ENCODE measurements around the gene UBR4. TPM values are rescaled to one million over a fixed set of nuclear protein-coding genes. Genes with fewer than 3 reads are reported as not detected.

Gene UBR4
- polyA plus RNA-seq, 1 of the 3 experiments (the other 2 are of a cell fraction), result 68.7 TPM

- no peak overlapping the region for H3K27ac ChIP-seq (ENCODE audit: low read depth in 2 of 2, low read length in 1 of 2)
- peaks cover 4% of the 10 kb centered on the region; the same call in 1 of the 2 replicates for H4K20me1 ChIP-seq (ENCODE audit: insufficient read depth)
- no peaks in the 10 kb centered on the region for H3K27me3 ChIP-seq (ENCODE audit: insufficient read depth)
- peaks cover 4% of the 10 kb centered on the region; the same call in 1 of the 2 replicates for H3K9me3 ChIP-seq
- no peaks in the 10 kb centered on the region for H3K4me1 ChIP-seq (ENCODE audit: control insufficient read depth in 1 of 2, insufficient read depth in 2 of 2, low read depth in 1 of 2, low read length in 1 of 2)
- H3K79me2 ChIP-seq (ENCODE audit: insufficient read depth), result peaks cover 36% of the 10 kb centered on the region
- DNase-seq, result no peak
- H3F3A ChIP-seq (replicated peaks; ENCODE audit: insufficient read depth), result peaks cover 5% of the 10 kb centered on the region
- WGBS (ENCODE audit: low lambda C conversion rate), result 95% methylated on average over 6 of the region's 6 CpGs
- no peak for TF ChIP-seq EP300 (IDR thresholded peaks at IDR 0.05; ENCODE audit: borderline replicate concordance in 1 of 2, low read depth in 1 of 2, low read length in 1 of 2)
- CTCF ChIA-PET, result interaction anchor here (0.6 to 1.6 kb wide), 4 partner anchors 14 to 223 kb away, joined by 3 to 11 read pairs (median 4); no protein-coding TSS in a partner anchor
- no peak overlapping the region for H3K4me2 ChIP-seq
- H3K4me3 ChIP-seq (ENCODE audit: low read depth in 2 of 2, low read length in 1 of 2), result no peak overlapping the region
- H3K9ac ChIP-seq, result no peak overlapping the region
- POLR2A ChIA-PET, result no interaction called here
- H2AFZ ChIP-seq (ENCODE audit: low read depth), result no peak overlapping the region
- no peaks in the 10 kb centered on the region for H3K9me2 ChIP-seq
- H3K36me3 ChIP-seq (replicated peaks in 1 of 2; ENCODE audit: control insufficient read depth in 1 of 2, insufficient read depth in 2 of 2, low read length in 1 of 2), result peaks cover 84 to 95% of the 10 kb centered on the region in 2 experiments
These were observed 79.6 kb downstream of the UBR4 start for GRCh38 chr1:19130468-19130867.

GRCh38 chr1:19128968-19129514, 81.0 kb downstream of the UBR4 start:
- CTCF ChIA-PET, result interaction anchor here (1.0 to 1.7 kb wide), 5 partner anchors 10 to 222 kb away, joined by 3 to 9 read pairs (median 5); no protein-coding TSS in a partner anchor
- TF ChIP-seq, protein P1, sequence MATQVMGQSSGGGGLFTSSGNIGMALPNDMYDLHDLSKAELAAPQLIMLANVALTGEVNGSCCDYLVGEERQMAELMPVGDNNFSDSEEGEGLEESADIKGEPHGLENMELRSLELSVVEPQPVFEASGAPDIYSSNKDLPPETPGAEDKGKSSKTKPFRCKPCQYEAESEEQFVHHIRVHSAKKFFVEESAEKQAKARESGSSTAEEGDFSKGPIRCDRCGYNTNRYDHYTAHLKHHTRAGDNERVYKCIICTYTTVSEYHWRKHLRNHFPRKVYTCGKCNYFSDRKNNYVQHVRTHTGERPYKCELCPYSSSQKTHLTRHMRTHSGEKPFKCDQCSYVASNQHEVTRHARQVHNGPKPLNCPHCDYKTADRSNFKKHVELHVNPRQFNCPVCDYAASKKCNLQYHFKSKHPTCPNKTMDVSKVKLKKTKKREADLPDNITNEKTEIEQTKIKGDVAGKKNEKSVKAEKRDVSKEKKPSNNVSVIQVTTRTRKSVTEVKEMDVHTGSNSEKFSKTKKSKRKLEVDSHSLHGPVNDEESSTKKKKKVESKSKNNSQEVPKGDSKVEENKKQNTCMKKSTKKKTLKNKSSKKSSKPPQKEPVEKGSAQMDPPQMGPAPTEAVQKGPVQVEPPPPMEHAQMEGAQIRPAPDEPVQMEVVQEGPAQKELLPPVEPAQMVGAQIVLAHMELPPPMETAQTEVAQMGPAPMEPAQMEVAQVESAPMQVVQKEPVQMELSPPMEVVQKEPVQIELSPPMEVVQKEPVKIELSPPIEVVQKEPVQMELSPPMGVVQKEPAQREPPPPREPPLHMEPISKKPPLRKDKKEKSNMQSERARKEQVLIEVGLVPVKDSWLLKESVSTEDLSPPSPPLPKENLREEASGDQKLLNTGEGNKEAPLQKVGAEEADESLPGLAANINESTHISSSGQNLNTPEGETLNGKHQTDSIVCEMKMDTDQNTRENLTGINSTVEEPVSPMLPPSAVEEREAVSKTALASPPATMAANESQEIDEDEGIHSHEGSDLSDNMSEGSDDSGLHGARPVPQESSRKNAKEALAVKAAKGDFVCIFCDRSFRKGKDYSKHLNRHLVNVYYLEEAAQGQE (IDR thresholded peaks at IDR 0.05; ENCODE audit: low read depth, low read length), result no peak
- TF ChIP-seq CHD2 (IDR thresholded peaks at IDR 0.05; ENCODE audit: low read length, partially characterized antibody), result no peak
- TF ChIP-seq SMC3 (IDR thresholded peaks at IDR 0.05; ENCODE audit: low read depth, low read length), result no peak
- TF ChIP-seq ELF1 (IDR thresholded peaks at IDR 0.05), result no peak
- no peak for TF ChIP-seq JUND (IDR thresholded peaks at IDR 0.05)
- TF ChIP-seq TEAD4 (IDR thresholded peaks at IDR 0.05; ENCODE audit: borderline replicate concordance, insufficient read depth), result no peak
- TF ChIP-seq FOXJ3 (CRISPR knock-in tag; IDR thresholded peaks at IDR 0.05), result no peak
- TF ChIP-seq, protein P2, sequence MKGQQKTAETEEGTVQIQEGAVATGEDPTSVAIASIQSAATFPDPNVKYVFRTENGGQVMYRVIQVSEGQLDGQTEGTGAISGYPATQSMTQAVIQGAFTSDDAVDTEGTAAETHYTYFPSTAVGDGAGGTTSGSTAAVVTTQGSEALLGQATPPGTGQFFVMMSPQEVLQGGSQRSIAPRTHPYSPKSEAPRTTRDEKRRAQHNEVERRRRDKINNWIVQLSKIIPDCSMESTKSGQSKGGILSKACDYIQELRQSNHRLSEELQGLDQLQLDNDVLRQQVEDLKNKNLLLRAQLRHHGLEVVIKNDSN (IDR thresholded peaks at IDR 0.05; ENCODE audit: borderline replicate concordance, low read depth), result no peak
- TF ChIP-seq RXRA (IDR thresholded peaks at IDR 0.05; ENCODE audit: borderline replicate concordance, low read depth), result no peak
- no peak for TF ChIP-seq EP300 (IDR thresholded peaks at IDR 0.05; ENCODE audit: borderline replicate concordance in 1 of 2, low read depth in 1 of 2, low read length in 1 of 2)
- no peak for TF ChIP-seq SIN3A (IDR thresholded peaks at IDR 0.05; ENCODE audit: borderline replicate concordance, low read depth, low read length)
- no peak for TF ChIP-seq NRF1 (IDR thresholded peaks at IDR 0.05; ENCODE audit: low read depth, low read length)
- no peak for TF ChIP-seq TAF1 (IDR thresholded peaks at IDR 0.05; ENCODE audit: borderline replicate concordance, low read depth, low read length)
- no peak for TF ChIP-seq RCOR1 (IDR thresholded peaks at IDR 0.05; ENCODE audit: low read length)
- no peak for TF ChIP-seq MEF2A (IDR thresholded peaks at IDR 0.05; ENCODE audit: borderline replicate concordance, low read depth)
- no peak for TF ChIP-seq TCF12 (IDR thresholded peaks at IDR 0.05)
- TF ChIP-seq EZH2phosphoT487 (IDR thresholded peaks at IDR 0.05; ENCODE audit: borderline replicate concordance, low read depth), result no peak
- TF ChIP-seq, protein P3, sequence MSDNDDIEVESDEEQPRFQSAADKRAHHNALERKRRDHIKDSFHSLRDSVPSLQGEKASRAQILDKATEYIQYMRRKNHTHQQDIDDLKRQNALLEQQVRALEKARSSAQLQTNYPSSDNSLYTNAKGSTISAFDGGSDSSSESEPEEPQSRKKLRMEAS (IDR thresholded peaks at IDR 0.05; ENCODE audit: low read depth), result no peak
- TF ChIP-seq GABPA (IDR thresholded peaks at IDR 0.05; ENCODE audit: low read depth), result no peak
- H3F3A ChIP-seq (replicated peaks; ENCODE audit: insufficient read depth), result no peaks in the 10 kb centered on the region
- no peak overlapping the region for H2AFZ ChIP-seq (ENCODE audit: low read depth)
- peaks cover 4% of the 10 kb centered on the region; the same call in 1 of the 2 replicates for H4K20me1 ChIP-seq (ENCODE audit: insufficient read depth)
- no peaks in the 10 kb centered on the region for H3K9me2 ChIP-seq
- H3K27me3 ChIP-seq (ENCODE audit: insufficient read depth), result no peaks in the 10 kb centered on the region
- no peak overlapping the region for H3K4me2 ChIP-seq
- WGBS (ENCODE audit: low lambda C conversion rate), result 96% methylated on average over 6 of the region's 6 CpGs
- H3K79me2 ChIP-seq (ENCODE audit: insufficient read depth), result peaks cover 28% of the 10 kb centered on the region
- POLR2A ChIA-PET, result no interaction called here
- no peak overlapping the region for H3K9ac ChIP-seq
- H3K4me1 ChIP-seq (ENCODE audit: control insufficient read depth in 1 of 2, insufficient read depth in 2 of 2, low read depth in 1 of 2, low read length in 1 of 2), result no peaks in the 10 kb centered on the region
- H3K9me3 ChIP-seq, result peaks cover 4% of the 10 kb centered on the region; the same call in 1 of the 2 replicates
- peaks cover 84 to 95% of the 10 kb centered on the region in 2 experiments for H3K36me3 ChIP-seq (replicated peaks in 1 of 2; ENCODE audit: control insufficient read depth in 1 of 2, insufficient read depth in 2 of 2, low read length in 1 of 2)
- H3K4me3 ChIP-seq (ENCODE audit: low read depth in 2 of 2, low read length in 1 of 2), result no peak overlapping the region
- no peak for DNase-seq
- no peak overlapping the region for H3K27ac ChIP-seq (ENCODE audit: low read depth in 2 of 2, low read length in 1 of 2)
